Measurements from ENCODE around the gene ADAM17.

ADAM17 gene

GRCh38 chr2:9548506-9548905 is 7.1 kb downstream of the ADAM17 start:
- Mint-ChIP-seq H3K4me3 (peak overlapping the region; percentile 80), H3K27ac (peak overlapping the region; percentile 89), H3K9me3 (ENCODE audit: low read depth) (no peaks in the 10 kb centered on the region), H3K4me1 (ENCODE audit: low read depth) (peaks cover 67% of the 10 kb centered on the region), H3K27me3 (no peaks in the 10 kb centered on the region), H3K36me3 (peaks cover 5% of the 10 kb centered on the region)

GRCh38 chr2:9547262-9547991 is 8.2 kb downstream of the ADAM17 start:
- Mint-ChIP-seq H3K27me3 (no peaks in the 10 kb centered on the region), H3K36me3 (peaks cover 7% of the 10 kb centered on the region), H3K4me3 (peak overlapping the region; percentile 64), H3K9me3 (ENCODE audit: low read depth) (no peaks in the 10 kb centered on the region), H3K27ac (peak overlapping the region; percentile 64), H3K4me1 (ENCODE audit: low read depth) (peaks cover 65% of the 10 kb centered on the region)

GRCh38 chr2:9545502-9545901 is 10.1 kb downstream of the ADAM17 start:
- Mint-ChIP-seq H3K36me3 (peaks cover 7% of the 10 kb centered on the region), H3K27me3 (no peaks in the 10 kb centered on the region), H3K4me1 (ENCODE audit: low read depth) (peaks cover 52% of the 10 kb centered on the region), H3K9me3 (ENCODE audit: low read depth) (no peaks in the 10 kb centered on the region), H3K27ac (no peak overlapping the region), H3K4me3 (no peak overlapping the region)

GRCh38 chr2:9543557-9543956 is 12.1 kb downstream of the ADAM17 start:
- H3K36me3 Mint-ChIP-seq: peaks cover 9% of the 10 kb centered on the region
- H3K9me3 Mint-ChIP-seq (ENCODE audit: low read depth): no peaks in the 10 kb centered on the region
- H3K4me1 Mint-ChIP-seq (ENCODE audit: low read depth): peaks cover 46% of the 10 kb centered on the region
- H3K27ac Mint-ChIP-seq: peak overlapping the region; percentile 31
- H3K27me3 Mint-ChIP-seq: no peaks in the 10 kb centered on the region
- no peak overlapping the region for H3K4me3 Mint-ChIP-seq

- Mint-ChIP-seq H3K4me3 (no peak overlapping the region), H3K9me3 (ENCODE audit: low read depth) (no peaks in the 10 kb centered on the region), H3K4me1 (ENCODE audit: low read depth) (peaks cover 39% of the 10 kb centered on the region), H3K27ac (no peak overlapping the region), H3K36me3 (peaks cover 7% of the 10 kb centered on the region), H3K27me3 (no peaks in the 10 kb centered on the region)
Measured at GRCh38 chr2:9539531-9539930, 16.1 kb downstream of the ADAM17 start.

- H3K9me3 Mint-ChIP-seq (ENCODE audit: low read depth): no peaks in the 10 kb centered on the region
- H3K4me3 Mint-ChIP-seq: no peak overlapping the region
- H3K4me1 Mint-ChIP-seq (ENCODE audit: low read depth): peaks cover 29% of the 10 kb centered on the region
- no peaks in the 10 kb centered on the region for H3K27me3 Mint-ChIP-seq
- no peak overlapping the region for H3K27ac Mint-ChIP-seq
- peaks cover 4% of the 10 kb centered on the region for H3K36me3 Mint-ChIP-seq
Measured at GRCh38 chr2:9538000-9538507, 17.6 kb downstream of the ADAM17 start.

- peaks cover 4% of the 10 kb centered on the region for H3K36me3 Mint-ChIP-seq
- H3K9me3 Mint-ChIP-seq (ENCODE audit: low read depth): no peaks in the 10 kb centered on the region
- no peak overlapping the region for H3K27ac Mint-ChIP-seq
- H3K27me3 Mint-ChIP-seq: no peaks in the 10 kb centered on the region
- H3K4me1 Mint-ChIP-seq (ENCODE audit: low read depth): peaks cover 28% of the 10 kb centered on the region
- H3K4me3 Mint-ChIP-seq: no peak overlapping the region
Measured at GRCh38 chr2:9536504-9536903, 19.1 kb downstream of the ADAM17 start.

- H3K36me3 Mint-ChIP-seq: peaks cover 5% of the 10 kb centered on the region
- H3K27ac Mint-ChIP-seq: no peak overlapping the region
- no peaks in the 10 kb centered on the region for H3K9me3 Mint-ChIP-seq (ENCODE audit: low read depth)
- H3K4me1 Mint-ChIP-seq (ENCODE audit: low read depth): peaks cover 28% of the 10 kb centered on the region
- H3K27me3 Mint-ChIP-seq: no peaks in the 10 kb centered on the region
- no peak overlapping the region for H3K4me3 Mint-ChIP-seq
Measured at GRCh38 chr2:9535177-9535576, 20.5 kb downstream of the ADAM17 start.

GRCh38 chr2:9533663-9534062 is 22.0 kb downstream of the ADAM17 start:
- H3K36me3 Mint-ChIP-seq: peaks cover 2% of the 10 kb centered on the region
- no peak overlapping the region for H3K4me3 Mint-ChIP-seq
- H3K9me3 Mint-ChIP-seq (ENCODE audit: low read depth): no peaks in the 10 kb centered on the region
- peaks cover 22% of the 10 kb centered on the region for H3K4me1 Mint-ChIP-seq (ENCODE audit: low read depth)
- H3K27me3 Mint-ChIP-seq: no peaks in the 10 kb centered on the region
- H3K27ac Mint-ChIP-seq: peak overlapping the region; percentile 10

GRCh38 chr2:9532421-9532820 is 23.2 kb downstream of the ADAM17 start:
- Mint-ChIP-seq H3K9me3 (ENCODE audit: low read depth) (no peaks in the 10 kb centered on the region), H3K27ac (no peak overlapping the region), H3K36me3 (peaks cover 4% of the 10 kb centered on the region), H3K4me1 (ENCODE audit: low read depth) (peaks cover 14% of the 10 kb centered on the region), H3K4me3 (no peak overlapping the region), H3K27me3 (no peaks in the 10 kb centered on the region)

GRCh38 chr2:9527995-9528787 is 27.4 kb downstream of the ADAM17 start:
- H3K4me3 Mint-ChIP-seq: no peak overlapping the region
- H3K36me3 Mint-ChIP-seq: peaks cover 11% of the 10 kb centered on the region
- no peaks in the 10 kb centered on the region for H3K9me3 Mint-ChIP-seq (ENCODE audit: low read depth)
- no peaks in the 10 kb centered on the region for H3K27me3 Mint-ChIP-seq
- H3K4me1 Mint-ChIP-seq (ENCODE audit: low read depth): no peaks in the 10 kb centered on the region
- H3K27ac Mint-ChIP-seq: no peak overlapping the region

- no peaks in the 10 kb centered on the region for H3K27me3 Mint-ChIP-seq
- H3K36me3 Mint-ChIP-seq: peaks cover 16% of the 10 kb centered on the region
- peak overlapping the region; percentile 22 for H3K27ac Mint-ChIP-seq
- H3K4me1 Mint-ChIP-seq (ENCODE audit: low read depth): no peaks in the 10 kb centered on the region
- H3K9me3 Mint-ChIP-seq (ENCODE audit: low read depth): no peaks in the 10 kb centered on the region
- no peak overlapping the region for H3K4me3 Mint-ChIP-seq
Measured at GRCh38 chr2:9525266-9525665, 30.4 kb downstream of the ADAM17 start.

GRCh38 chr2:9524291-9524690 is 31.3 kb downstream of the ADAM17 start:
- H3K27ac Mint-ChIP-seq: no peak overlapping the region
- no peak overlapping the region for H3K4me3 Mint-ChIP-seq
- no peaks in the 10 kb centered on the region for H3K27me3 Mint-ChIP-seq
- H3K9me3 Mint-ChIP-seq (ENCODE audit: low read depth): no peaks in the 10 kb centered on the region
- H3K4me1 Mint-ChIP-seq (ENCODE audit: low read depth): no peaks in the 10 kb centered on the region
- H3K36me3 Mint-ChIP-seq: peaks cover 19% of the 10 kb centered on the region

GRCh38 chr2:9519250-9519649 is 36.4 kb downstream of the ADAM17 start:
- Mint-ChIP-seq H3K27ac (no peak overlapping the region), H3K9me3 (ENCODE audit: low read depth) (no peaks in the 10 kb centered on the region), H3K4me3 (no peak overlapping the region), H3K36me3 (peaks cover 23% of the 10 kb centered on the region), H3K27me3 (no peaks in the 10 kb centered on the region), H3K4me1 (ENCODE audit: low read depth) (no peaks in the 10 kb centered on the region)

- no peaks in the 10 kb centered on the region for H3K4me1 Mint-ChIP-seq (ENCODE audit: low read depth)
- no peaks in the 10 kb centered on the region for H3K27me3 Mint-ChIP-seq
- no peak overlapping the region for H3K27ac Mint-ChIP-seq
- no peaks in the 10 kb centered on the region for H3K9me3 Mint-ChIP-seq (ENCODE audit: low read depth)
- peaks cover 25% of the 10 kb centered on the region for H3K36me3 Mint-ChIP-seq
- H3K4me3 Mint-ChIP-seq: no peak overlapping the region
Measured at GRCh38 chr2:9518780-9519179, 36.9 kb downstream of the ADAM17 start.

Measured in activated naive CD8-positive, alpha-beta T cell (primary cell).